GM15510 (cell line): ENCODE measurements around the gene HAL.

Source experiments
- POLR2A ChIP-seq: IDR thresholded peaks from 3 replicates; pipeline ENCODE4 v1.6.1; 2011; ENCODE audit warnings: borderline replicate concordance; ENCODE audit not compliant: insufficient read length; ENCODE audit errors: extremely low read depth

The HAL gene

DNA sequence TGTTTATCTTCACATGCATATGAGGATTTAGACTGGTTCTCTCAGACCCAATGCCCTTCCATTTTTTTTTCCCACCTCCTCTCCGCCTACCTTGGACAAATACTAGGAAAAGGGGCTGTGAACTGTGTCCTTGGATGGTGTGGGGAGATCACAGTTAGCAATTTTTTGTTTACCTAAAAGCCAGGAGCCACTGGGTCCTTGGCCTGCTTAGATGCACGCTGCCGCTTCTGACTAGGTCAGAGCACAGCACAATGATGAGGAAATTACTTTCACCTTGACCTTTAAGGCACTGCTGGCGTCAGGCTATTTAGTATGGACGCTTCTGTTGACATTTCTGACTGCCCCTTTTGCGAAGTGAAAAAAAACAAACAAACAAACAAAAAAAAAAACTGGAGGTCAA is 55.6 kb downstream of the HAL start:
- no peak for TF ChIP-seq POLR2A
